ENCODE measurements around the gene TMEM255B. TPM values are rescaled to one million over a fixed set of nuclear protein-coding genes. Genes with fewer than 3 reads are reported as not detected.
A peak's percentile ranks its signal among the peaks of the same experiment; 100 is the strongest.
"Not testable (repeated sequence)": the region's sequence is repeated elsewhere in the genome, so short reads cannot be mapped to it uniquely, and the experiment has no call there.

TMEM255B gene
- total RNA-seq, 1 experiment from 2014 or later = 0.26 TPM

GRCh38 chr13:113734099-113734825, 24.8 kb upstream of the TMEM255B start:
- DNase-seq (ENCODE audit: low read depth) = no peak

- no peak for DNase-seq (ENCODE audit: low read depth)
These were observed 24.2 kb upstream of the TMEM255B start for GRCh38 chr13:113734826-113735125.

GRCh38 chr13:113735194-113735593, 23.8 kb upstream of the TMEM255B start:
- no peak for DNase-seq (ENCODE audit: low read depth)

- no peak for DNase-seq (ENCODE audit: low read depth)
These were observed 23.3 kb upstream of the TMEM255B start for GRCh38 chr13:113735750-113736149.

- no peak for DNase-seq (ENCODE audit: low read depth)
These were observed 22.7 kb upstream of the TMEM255B start for GRCh38 chr13:113736258-113736731.

GRCh38 chr13:113737803-113738202, 21.2 kb upstream of the TMEM255B start:
- no peak for DNase-seq (ENCODE audit: low read depth)

GRCh38 chr13:113739527-113740285, 19.3 kb upstream of the TMEM255B start:
- DNase-seq (ENCODE audit: low read depth) = no peak

GRCh38 chr13:113740286-113740556, 18.8 kb upstream of the TMEM255B start:
- DNase-seq (ENCODE audit: low read depth) = no peak

GRCh38 chr13:113740661-113741060, 18.4 kb upstream of the TMEM255B start:
- no peak for DNase-seq (ENCODE audit: low read depth)

- no peak for DNase-seq (ENCODE audit: low read depth)
These were observed 17.8 kb upstream of the TMEM255B start for GRCh38 chr13:113741191-113741668.

- DNase-seq (ENCODE audit: low read depth) = peak; percentile 60
These were observed 17.0 kb upstream of the TMEM255B start for GRCh38 chr13:113742000-113742441.

GRCh38 chr13:113742445-113743120, 16.4 kb upstream of the TMEM255B start:
- no peak for DNase-seq (ENCODE audit: low read depth)

- DNase-seq (ENCODE audit: low read depth) = no peak
These were observed 15.4 kb upstream of the TMEM255B start for GRCh38 chr13:113743366-113744195.

GRCh38 chr13:113744197-113745000, 14.6 kb upstream of the TMEM255B start:
- no peak for DNase-seq (ENCODE audit: low read depth)

GRCh38 chr13:113745059-113745458, 14.0 kb upstream of the TMEM255B start:
- DNase-seq (ENCODE audit: low read depth) = no peak

GRCh38 chr13:113745500-113746142, 13.4 kb upstream of the TMEM255B start:
- DNase-seq (ENCODE audit: low read depth) = not testable (repeated sequence)

- no peak for DNase-seq (ENCODE audit: low read depth)
These were observed 12.9 kb upstream of the TMEM255B start for GRCh38 chr13:113746143-113746525.

GRCh38 chr13:113746671-113747070, 12.4 kb upstream of the TMEM255B start:
- DNase-seq (ENCODE audit: low read depth) = no peak

GRCh38 chr13:113747291-113747833, 11.7 kb upstream of the TMEM255B start:
- DNase-seq (ENCODE audit: low read depth) = no peak
